DMS 273 (cell line): Measurements from ENCODE around the gene ARAP1.

Experiments used
- DNase-seq: peaks from one replicate; lab custom pipeline; 2025; ENCODE audit not compliant: unreplicated experiment; lab: John Stamatoyannopoulos, UW

The ARAP1 gene

GRCh38 chr11:72642043-72642883, 109.9 kb downstream of the ARAP1 start:
- DNase-seq: no peak

GRCh38 chr11:72641522-72642042, 110.6 kb downstream of the ARAP1 start:
- no peak for DNase-seq

GRCh38 chr11:72639502-72640375, 112.5 kb downstream of the ARAP1 start:
- DNase-seq: no peak

GRCh38 chr11:72637926-72638325, 114.3 kb downstream of the ARAP1 start:
- peak; percentile 57 for DNase-seq

GRCh38 chr11:72637198-72637597, 115.0 kb downstream of the ARAP1 start:
- DNase-seq: peak; percentile 31

GRCh38 chr11:72636376-72636775, 115.8 kb downstream of the ARAP1 start:
- DNase-seq: no peak

GRCh38 chr11:72635933-72636332, 116.3 kb downstream of the ARAP1 start:
- no peak for DNase-seq

- no peak for DNase-seq
These were observed 116.8 kb downstream of the ARAP1 start for GRCh38 chr11:72635309-72635915.
